DOHH2 (cell line): ENCODE data around the gene ATP2B2.

ENCODE experiments used
- H3F3A ChIP-seq: fragments of 200-600 bp; sonication (generic), shearing (Covaris generic); 2 replicates; pipeline ENCODE4 v1.6.0; 2016; ENCODE audit warnings: antibody characterized with exemption, mild to moderate bottlenecking; ENCODE audit not compliant: control insufficient read depth, insufficient read depth
- H3K27ac ChIP-seq: fragments of 200-600 bp; sonication (generic); 2 replicates; pipeline ENCODE4 v1.5.1; 2014; ENCODE audit warnings: low read depth, mild to moderate bottlenecking, low read length, moderate library complexity
- H3K27me3 ChIP-seq: fragments of 200-600 bp; sonication (generic); 2 replicates; pipeline ENCODE4 v1.6.1; 2014; ENCODE audit warnings: mild to moderate bottlenecking, low read length, mixed read lengths; ENCODE audit not compliant: control insufficient read depth
- H3K36me3 ChIP-seq: fragments of 200-600 bp; sonication (generic); 2 replicates; pipeline ENCODE4 v1.6.1; 2014; ENCODE audit warnings: mild to moderate bottlenecking, low read length, moderate library complexity, mixed read lengths; ENCODE audit not compliant: control insufficient read depth
- H3K4me1 ChIP-seq: fragments of 200-600 bp; sonication (generic); 2 replicates; pipeline ENCODE4 v1.6.1; 2014; ENCODE audit warnings: mild to moderate bottlenecking, low read length, mixed read lengths; ENCODE audit not compliant: control insufficient read depth
- H3K4me2 ChIP-seq: fragments of 200-600 bp; sonication (generic); 2 replicates; pipeline ENCODE4 v1.6.0; 2014; ENCODE audit warnings: mild to moderate bottlenecking, low read length, moderate library complexity
- H3K4me3 ChIP-seq: fragments of 200-600 bp; sonication (generic); 2 replicates; pipeline ENCODE4 v1.5.1; 2014; ENCODE audit warnings: mild to moderate bottlenecking, low read length, mixed read lengths
- H3K79me2 ChIP-seq: fragments of 200-600 bp; sonication (generic); 2 replicates; pipeline ENCODE4 v1.6.1; 2014; ENCODE audit warnings: mild to moderate bottlenecking, low read length, mixed read lengths; ENCODE audit not compliant: control insufficient read depth
- H3K9me2 ChIP-seq: fragments of 200-600 bp; sonication (generic); replicated peaks from 2 replicates; pipeline ENCODE4 v1.6.1; 2014; ENCODE audit warnings: mild to moderate bottlenecking, low read length, mixed read lengths; ENCODE audit not compliant: control insufficient read depth
- H3K9me3 ChIP-seq: fragments of 200-600 bp; sonication (generic); 2 replicates; pipeline ENCODE4 v1.6.1; 2014; ENCODE audit warnings: antibody characterized with exemption, low read length, mixed read lengths; ENCODE audit not compliant: control insufficient read depth, insufficient read depth
- H4K20me1 ChIP-seq: fragments of 200-600 bp; sonication (generic); 2 replicates; pipeline ENCODE4 v1.6.0; 2014; ENCODE audit warnings: low read depth, mild to moderate bottlenecking, antibody characterized with exemption, low read length, moderate library complexity; ENCODE audit not compliant: control insufficient read depth, insufficient read depth
- CTCF ChIP-seq: fragments of 200-600 bp; sonication (generic); IDR thresholded peaks from one replicate; pipeline ENCODE4 v1.5.1; 2014; ENCODE audit warnings: antibody characterized with exemption, mild to moderate bottlenecking, low read depth, low read length; ENCODE audit not compliant: poor library complexity, severe bottlenecking
- EZH2phosphoT487 ChIP-seq: fragments of 200-600 bp; sonication (generic); IDR thresholded peaks from 2 replicates; pipeline ENCODE4 v1.6.1; 2017; ENCODE audit warnings: borderline replicate concordance, mild to moderate bottlenecking, antibody characterized with exemption, low read length, moderate library complexity, mixed read lengths

Gene ATP2B2

DNA sequence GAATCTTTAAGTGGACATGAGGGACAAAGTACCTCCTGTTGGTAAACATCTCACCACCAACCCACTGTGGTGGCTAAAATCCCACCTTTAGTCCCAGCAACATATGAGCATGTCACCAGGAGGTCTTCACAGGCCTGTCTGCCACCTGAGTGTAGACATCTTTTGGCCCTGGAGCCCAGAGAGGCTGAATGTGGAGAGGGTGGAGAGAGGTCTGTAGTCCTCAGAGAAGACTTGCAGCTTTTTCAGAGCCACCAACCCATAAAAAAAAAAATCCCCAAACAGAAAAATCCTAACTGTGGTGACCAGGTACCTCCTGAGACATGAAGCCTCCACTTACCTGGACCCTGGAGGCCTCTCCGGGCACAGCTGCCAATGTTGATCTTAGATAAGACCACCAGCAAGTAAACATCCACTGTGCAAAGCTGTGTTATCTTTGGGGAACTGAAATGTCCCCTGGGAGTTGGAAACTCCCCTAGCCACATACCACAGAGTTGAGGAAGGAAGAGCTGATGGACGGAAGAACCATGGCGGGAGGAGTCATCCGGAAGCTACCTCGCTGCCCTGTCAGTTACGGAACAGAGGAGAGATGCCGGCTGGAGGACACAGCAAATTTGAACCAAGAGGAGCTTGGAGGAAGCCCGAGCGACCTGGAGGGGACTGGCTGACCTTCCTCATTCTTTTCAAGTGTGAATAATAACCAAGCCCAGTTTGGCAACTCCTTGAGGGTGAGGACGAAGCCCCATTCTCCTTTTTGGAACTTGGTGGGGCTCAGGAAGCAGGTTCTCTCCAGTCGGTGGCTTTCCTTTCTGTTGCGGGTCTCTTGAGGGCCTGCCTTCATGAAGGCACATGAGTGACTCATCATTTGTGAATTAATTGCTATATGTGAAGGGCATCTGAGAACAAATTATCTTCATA is 212.6 kb downstream of the ATP2B2 start, which contains the start of gene GHRL:
GHRL (minus strand) TSS at position 443 of the 915 bp plus-strand sequence. CDS start 2,767 bp downstream, outside the sequence.
- H3K36me3 ChIP-seq, result peaks cover 52% of the 10 kb centered on the region
- H3K9me3 ChIP-seq, result no peaks in the 10 kb centered on the region
- peak within 1 kb of the TSS; percentile 3; the same call in 1 of the 2 replicates for H3K4me3 ChIP-seq
- no peaks in the 10 kb centered on the region; the same call in 1 of the 2 replicates for H3K79me2 ChIP-seq
- peaks cover 21% of the 10 kb centered on the region for H3K4me1 ChIP-seq
- TF ChIP-seq EZH2phosphoT487 (no peak), CTCF (no peak)
- H3F3A ChIP-seq, result peaks cover 14% of the 10 kb centered on the region
- peak within 1 kb of the TSS; percentile 24 for H3K4me2 ChIP-seq
- peak within 1 kb of the TSS; percentile 9 for H3K27ac ChIP-seq
- no peaks in the 10 kb centered on the region for H3K9me2 ChIP-seq
- H4K20me1 ChIP-seq, result no peaks in the 10 kb centered on the region
- no peaks in the 10 kb centered on the region for H3K27me3 ChIP-seq

- H3K4me1 ChIP-seq, result peaks cover 21% of the 10 kb centered on the region
- H3K79me2 ChIP-seq, result no peaks in the 10 kb centered on the region; the same call in 1 of the 2 replicates
- H4K20me1 ChIP-seq, result no peaks in the 10 kb centered on the region
- H3K9me2 ChIP-seq, result no peaks in the 10 kb centered on the region
- TF ChIP-seq CTCF, result no peak
- no peak for TF ChIP-seq EZH2phosphoT487
- peaks cover 58% of the 10 kb centered on the region for H3K36me3 ChIP-seq
- no peak overlapping the region for H3K4me3 ChIP-seq
- peaks cover 14% of the 10 kb centered on the region for H3F3A ChIP-seq
- no peak overlapping the region for H3K27ac ChIP-seq
- H3K27me3 ChIP-seq, result no peaks in the 10 kb centered on the region
- no peaks in the 10 kb centered on the region for H3K9me3 ChIP-seq
- H3K4me2 ChIP-seq, result no peak overlapping the region
These were observed 213.7 kb downstream of the ATP2B2 start for GRCh38 chr3:10291641-10292040.

- Histone ChIP-seq H3K4me1 (peaks cover 21% of the 10 kb centered on the region), H3K27me3 (no peaks in the 10 kb centered on the region), H3K27ac (no peak overlapping the region), H3K4me3 (no peak overlapping the region), H4K20me1 (no peaks in the 10 kb centered on the region), H3K79me2 (no peaks in the 10 kb centered on the region), H3K36me3 (peaks cover 61% of the 10 kb centered on the region), H3K4me2 (no peak overlapping the region), H3K9me3 (no peaks in the 10 kb centered on the region), H3K9me2 (no peaks in the 10 kb centered on the region), H3F3A (peaks cover 19% of the 10 kb centered on the region)
- TF ChIP-seq CTCF, result no peak
- no peak for TF ChIP-seq EZH2phosphoT487
These were observed 214.8 kb downstream of the ATP2B2 start for GRCh38 chr3:10290481-10291176.
